Sciatic nerve (tissue), 2 donors: Measurements from ENCODE around the gene IBTK. TPM values are rescaled to one million over a fixed set of nuclear protein-coding genes. Genes with fewer than 3 reads are reported as not detected.
"Not testable (repeated sequence)": the region's sequence is repeated elsewhere in the genome, so short reads cannot be mapped to it uniquely, and the experiment has no call there.

Experiments used
- ATAC-seq: fragments of 200-7000 bp; cut with Tn5 transposase; one replicate; pipeline ENCODE4 v1.9.1; 2020; ENCODE audit warnings: mild to moderate bottlenecking, moderate library complexity
- DNase-seq: peaks from one replicate; pipeline ENCODE4 v3.0.0-alpha.2; 2020; ENCODE audit warnings: low spot score
- intact Hi-C: fragments of 100-400 bp; cut with DNase I; formaldehyde crosslinking; loops from one replicate; pipeline ENCODE4 v1.14.2; 2022
- total RNA-seq: library from RNA; stranded (reverse); fragmentation: NEBNext Ultra II Directional; extraction: Animal tissue kit (Norgen Biotek cat#: 25700); gene quantifications from one replicate; pipeline ENCODE4 v1.2.1, GENCODE V29; 2021
- donor health status: DM: no; HTN: no; CAD: no.
- donor health status: DM: no; HTN: no; CAD: no.

The IBTK gene, protein sequence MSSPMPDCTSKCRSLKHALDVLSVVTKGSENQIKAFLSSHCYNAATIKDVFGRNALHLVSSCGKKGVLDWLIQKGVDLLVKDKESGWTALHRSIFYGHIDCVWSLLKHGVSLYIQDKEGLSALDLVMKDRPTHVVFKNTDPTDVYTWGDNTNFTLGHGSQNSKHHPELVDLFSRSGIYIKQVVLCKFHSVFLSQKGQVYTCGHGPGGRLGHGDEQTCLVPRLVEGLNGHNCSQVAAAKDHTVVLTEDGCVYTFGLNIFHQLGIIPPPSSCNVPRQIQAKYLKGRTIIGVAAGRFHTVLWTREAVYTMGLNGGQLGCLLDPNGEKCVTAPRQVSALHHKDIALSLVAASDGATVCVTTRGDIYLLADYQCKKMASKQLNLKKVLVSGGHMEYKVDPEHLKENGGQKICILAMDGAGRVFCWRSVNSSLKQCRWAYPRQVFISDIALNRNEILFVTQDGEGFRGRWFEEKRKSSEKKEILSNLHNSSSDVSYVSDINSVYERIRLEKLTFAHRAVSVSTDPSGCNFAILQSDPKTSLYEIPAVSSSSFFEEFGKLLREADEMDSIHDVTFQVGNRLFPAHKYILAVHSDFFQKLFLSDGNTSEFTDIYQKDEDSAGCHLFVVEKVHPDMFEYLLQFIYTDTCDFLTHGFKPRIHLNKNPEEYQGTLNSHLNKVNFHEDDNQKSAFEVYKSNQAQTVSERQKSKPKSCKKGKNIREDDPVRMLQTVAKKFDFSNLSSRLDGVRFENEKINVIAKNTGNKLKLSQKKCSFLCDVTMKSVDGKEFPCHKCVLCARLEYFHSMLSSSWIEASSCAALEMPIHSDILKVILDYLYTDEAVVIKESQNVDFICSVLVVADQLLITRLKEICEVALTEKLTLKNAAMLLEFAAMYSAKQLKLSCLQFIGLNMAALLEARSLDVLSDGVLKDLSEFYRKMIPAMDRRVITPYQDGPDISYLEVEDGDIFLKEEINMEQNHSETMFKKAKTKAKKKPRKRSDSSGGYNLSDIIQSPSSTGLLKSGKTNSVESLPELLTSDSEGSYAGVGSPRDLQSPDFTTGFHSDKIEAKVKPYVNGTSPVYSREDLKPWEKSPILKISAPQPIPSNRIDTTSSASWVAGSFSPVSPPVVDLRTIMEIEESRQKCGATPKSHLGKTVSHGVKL (N-terminal part only)
- total RNA-seq, result 38.2 TPM

DNA sequence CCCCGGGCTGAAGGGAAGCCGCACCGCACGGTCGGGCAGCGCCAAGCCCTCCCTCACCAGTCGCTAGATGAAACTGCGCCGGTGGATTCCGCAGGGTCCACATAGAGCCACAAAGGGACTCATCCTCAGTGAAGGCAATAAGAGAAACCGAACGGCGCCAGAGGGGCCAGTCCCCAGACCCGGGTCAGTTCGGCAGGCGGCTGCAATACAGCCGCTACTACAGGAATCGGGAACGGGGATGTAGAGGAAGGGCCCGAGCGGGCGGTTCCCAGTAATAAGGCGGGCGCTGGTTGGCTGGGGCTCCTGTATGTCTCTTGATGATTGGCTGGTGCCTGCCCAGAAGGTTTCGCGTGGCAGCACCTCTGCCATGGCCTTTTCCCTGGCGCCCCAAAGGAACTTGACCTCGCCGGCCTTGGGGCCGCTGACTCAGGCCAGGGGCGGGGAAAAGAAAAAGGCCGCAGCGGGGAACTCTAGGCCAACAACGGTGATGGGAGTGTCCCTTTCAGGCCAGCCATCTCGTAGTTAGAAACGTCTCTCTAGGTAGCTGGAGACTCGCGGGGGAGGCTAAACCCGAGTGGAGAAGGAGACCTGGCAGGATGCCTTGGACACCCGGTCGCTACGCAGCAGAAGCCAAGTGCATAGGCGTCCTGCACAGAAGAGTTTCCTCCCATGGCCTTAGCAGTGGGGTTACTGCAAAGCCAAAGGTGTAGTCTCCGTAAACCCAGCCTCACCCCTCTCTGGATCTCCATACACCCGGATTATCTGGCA lies at the start of gene IBTK:
TSS of gene IBTK (minus strand) at position 240 of the 768 bp plus-strand sequence. CDS start 7,258 bp downstream, outside the sequence.
- intact Hi-C loops, result no loop called here
- ATAC-seq (peak; percentile 99), DNase-seq (peak; percentile 96)

DNA sequence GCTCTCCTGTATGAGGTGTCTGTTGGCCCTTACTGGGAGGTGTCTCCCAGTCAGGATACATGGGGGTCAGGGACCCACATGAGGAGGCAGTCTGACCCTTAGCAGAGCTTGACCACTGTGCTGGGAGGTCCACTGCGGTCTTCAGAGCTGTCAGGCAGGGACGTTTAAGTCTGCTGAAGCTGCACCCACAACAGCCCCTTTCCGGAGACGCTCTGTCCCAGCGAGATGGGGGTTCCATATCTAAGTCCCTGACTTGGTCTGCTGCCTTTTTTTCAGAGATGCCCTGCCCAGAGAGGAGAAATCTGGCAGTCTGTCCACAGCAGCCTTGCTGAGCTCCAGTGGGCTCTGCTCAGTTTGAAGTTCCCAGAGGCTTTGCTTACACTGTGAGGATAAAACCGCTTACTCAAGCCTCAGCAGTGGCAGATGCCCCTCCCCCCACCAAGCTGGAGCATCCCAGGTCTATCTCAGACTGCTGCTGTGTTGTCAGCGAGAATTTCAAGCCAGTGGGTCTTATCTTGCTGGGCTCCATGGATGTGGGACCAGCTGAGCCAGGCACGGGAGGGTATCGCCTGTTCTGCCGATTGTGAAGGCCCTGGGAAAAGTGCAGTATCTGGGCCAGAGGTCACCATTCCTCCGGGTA lies 36.3 kb upstream of the IBTK start:
- ATAC-seq, result no peak

DNA sequence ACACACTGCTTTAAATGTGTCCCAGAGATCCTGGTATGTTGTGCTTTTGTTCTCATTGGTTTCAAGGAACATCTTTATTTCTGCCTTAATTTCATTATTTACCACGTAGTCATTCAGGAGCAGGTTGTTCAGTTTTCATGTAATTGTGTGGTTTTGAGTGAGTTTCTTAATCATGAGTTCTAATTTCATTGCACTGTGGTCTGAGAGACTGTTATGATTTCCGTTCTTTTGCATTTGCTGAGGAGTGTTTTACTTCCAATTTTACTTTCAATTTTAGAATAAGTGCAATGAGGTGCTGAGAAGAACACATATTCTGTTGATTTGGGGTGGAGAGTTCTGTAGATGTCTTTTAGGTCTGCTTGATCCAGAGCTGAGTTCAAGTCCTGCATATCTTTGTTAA lies 34.0 kb upstream of the IBTK start:
- intact Hi-C loops, ATAC-seq, DNase-seq: not testable (repeated sequence)

More for the DNA sequence above, 36.3 kb upstream of the IBTK start:
- intact Hi-C loops, result no loop called here
- no peak for DNase-seq

DNA sequence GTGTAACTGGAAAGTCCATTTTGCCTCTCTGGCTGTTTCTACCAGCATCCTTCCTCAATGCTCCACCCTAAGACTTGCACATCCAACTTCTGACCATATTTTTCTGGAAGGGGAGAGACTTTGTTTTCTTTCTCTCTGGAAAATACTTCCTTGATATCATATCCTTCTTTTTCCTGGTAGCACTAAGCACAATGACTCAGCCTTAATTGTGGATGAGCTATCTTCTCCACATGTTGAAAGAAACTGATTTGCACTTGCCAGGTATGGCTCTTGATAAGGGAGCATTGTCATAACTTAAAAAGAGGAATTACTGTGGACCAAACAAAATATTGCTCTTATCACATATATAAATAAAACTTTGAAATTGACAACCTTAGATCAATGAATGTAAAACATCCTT lies 30.1 kb upstream of the IBTK start:
- no peak for ATAC-seq
- intact Hi-C loops, result no loop called here
- DNase-seq, result no peak

DNA sequence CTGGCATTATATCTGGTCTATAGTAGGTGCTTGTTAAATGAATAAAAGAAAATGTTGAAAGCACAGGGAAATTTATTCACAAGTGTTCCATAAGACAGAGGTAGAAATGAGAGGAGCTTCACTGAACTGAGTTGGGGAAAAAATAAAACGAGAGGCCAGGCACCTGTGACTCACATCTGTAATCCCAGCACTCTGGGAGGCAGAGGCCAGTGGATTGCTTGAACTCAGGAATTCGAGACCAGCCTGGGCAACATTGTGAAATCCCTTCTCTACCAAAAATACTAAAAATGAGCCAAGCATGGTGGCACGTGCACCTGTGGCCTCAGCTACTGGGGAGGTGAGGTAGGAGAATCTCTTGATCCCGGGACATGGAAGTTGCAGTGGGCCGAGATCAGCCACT lies 28.1 kb upstream of the IBTK start:
- intact Hi-C loops, result no loop called here
- ATAC-seq, result no peak
- DNase-seq, result no peak

DNA sequence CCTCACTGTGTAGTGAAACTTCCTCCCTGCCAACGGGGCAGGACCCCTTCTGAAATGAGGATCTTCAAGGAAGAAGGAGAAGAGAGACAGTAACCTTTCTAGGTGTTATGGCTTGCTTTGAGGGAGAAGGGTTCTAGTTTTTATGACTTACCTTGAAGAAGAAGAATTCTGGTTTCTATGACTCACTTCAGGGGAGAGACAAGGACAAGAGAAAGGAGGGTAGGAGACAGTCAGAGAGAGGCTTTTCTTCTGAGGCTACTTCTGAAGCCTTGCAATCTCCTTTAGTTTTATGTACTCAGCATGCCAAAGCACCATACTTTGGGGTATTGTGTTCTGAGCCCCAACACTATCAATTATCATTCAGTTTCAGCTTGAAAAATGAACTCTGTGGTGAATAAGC lies 25.8 kb upstream of the IBTK start:
- ATAC-seq (no peak), DNase-seq (no peak)
- intact Hi-C loops, result no loop called here

DNA sequence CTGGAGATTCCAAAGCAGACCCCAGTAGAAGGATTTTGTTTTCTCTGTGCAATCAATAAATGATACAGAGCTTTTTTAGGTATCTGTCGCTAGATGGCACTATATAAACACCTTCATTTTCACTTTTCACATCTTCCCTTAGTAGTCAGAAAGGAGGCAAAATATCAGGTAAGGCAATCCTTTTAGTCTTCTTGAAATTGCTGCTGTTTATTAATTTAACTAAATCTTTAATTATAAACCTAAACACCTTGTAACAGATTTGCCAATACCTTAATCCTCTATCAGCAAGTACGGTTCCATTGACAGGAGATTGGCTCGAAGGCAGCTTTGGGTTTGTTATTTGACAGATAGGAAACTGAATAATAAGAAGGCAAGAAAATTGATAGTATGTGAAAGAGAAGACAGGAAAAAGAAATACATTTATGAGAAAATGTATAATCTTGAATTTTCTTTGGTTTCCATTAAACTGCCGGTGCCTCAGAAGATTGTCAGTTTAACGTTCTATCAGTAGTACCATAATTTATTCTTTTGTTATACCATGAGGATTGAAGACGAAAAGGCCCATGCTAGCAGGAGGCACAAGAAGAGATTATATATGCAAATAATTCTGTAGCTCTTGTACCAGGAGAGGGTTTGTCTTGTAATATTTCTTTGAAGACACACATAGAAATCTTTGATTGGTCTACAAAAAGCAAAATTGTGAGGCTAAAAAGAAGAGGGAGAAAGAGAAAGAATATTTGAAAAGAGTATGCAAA lies 23.5 kb upstream of the IBTK start:
- DNase-seq (no peak), ATAC-seq (no peak)
- intact Hi-C loops, result no loop called here

DNA sequence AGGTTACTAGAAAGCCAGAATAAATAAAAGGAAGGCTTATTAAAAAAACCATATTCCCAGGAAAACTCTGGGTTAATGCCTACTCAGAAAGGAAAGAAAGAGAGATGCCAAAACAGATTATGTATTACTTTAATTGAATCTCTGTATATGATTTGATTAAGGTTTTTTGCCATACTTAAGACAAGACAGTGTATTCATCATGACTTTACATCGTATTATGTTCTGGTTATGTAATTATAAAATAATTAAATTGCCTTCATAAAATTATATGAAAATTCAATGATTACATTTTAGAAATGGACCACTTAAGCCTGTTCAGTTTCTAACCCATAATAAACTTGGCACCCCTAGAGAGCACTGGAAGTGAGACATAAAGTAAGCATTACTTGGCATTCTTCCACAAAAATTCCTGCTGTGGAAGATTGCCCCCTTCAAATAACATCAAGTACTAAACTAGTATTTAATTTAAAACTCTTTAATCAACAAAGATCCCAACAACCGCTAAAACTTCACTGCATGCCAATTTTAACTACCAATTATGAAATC lies 20.8 kb upstream of the IBTK start:
- intact Hi-C loops, result loop anchor here (10.0 kb wide), 1 partner anchor 786 kb away; no protein-coding TSS in a partner anchor
- no peak for ATAC-seq

DNA sequence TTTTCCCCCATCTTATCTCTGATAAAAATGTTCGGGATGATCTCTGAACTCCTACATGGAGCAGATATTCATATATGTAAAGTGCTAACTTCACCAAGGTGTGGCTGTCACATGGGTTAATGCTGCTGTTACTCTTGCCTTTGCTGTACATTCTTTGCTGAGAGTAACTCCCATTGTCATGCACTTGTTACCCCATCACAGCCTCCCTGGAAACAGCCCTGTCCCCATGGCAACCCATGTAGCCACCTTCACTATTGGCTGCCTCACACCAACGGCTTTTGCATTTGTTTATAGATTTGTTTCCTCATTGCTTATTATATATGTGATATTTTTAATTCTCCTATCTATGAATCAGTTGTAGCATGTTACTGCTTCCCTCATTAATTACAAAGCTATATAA lies 17.3 kb upstream of the IBTK start:
- ATAC-seq, result no peak
- intact Hi-C loops, result loop anchor here (10.0 kb wide), 1 partner anchor 790 kb away; no protein-coding TSS in a partner anchor
- no peak for DNase-seq

More for the DNA sequence above, 20.8 kb upstream of the IBTK start:
- DNase-seq, result no peak

DNA sequence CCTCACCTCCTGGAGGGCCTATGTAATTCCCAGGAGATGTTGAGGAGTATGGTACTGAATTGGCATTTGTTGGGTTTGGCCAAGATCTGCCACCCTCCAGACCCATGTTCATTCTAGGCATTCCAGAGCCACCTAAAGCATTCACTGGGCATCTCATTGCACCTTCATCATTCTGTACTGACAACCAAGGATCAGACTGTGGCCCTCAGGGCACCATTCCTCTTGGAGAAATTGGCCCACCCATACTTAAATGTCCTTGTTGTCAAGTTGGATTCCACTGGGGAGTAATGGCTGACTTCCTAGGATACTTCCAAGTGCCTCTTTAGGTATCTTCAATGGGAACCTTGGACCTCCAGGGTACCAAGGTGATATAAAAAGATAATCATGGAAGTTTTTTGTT lies 16.8 kb upstream of the IBTK start:
- intact Hi-C loops, result loop anchor here (10.0 kb wide), 1 partner anchor 790 kb away; no protein-coding TSS in a partner anchor
- ATAC-seq (no peak), DNase-seq (no peak)

DNA sequence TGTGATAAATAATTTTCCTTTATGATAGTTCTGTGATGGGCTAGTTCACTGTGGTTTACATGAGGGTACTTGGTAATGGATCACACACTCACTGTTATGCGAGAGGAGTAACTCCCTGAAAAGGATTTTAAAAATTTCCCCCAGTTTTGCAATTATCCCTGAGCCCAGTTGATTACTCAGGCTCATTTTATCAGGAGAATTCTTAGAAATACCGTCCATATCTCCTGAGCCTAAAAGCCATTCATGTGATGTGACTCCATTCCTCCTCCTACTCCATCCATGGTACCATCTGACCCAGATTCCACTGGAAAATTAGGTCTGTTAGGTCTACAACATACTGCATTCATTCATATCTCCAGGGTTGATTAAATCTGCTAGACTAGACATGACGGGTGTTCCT lies 16.4 kb upstream of the IBTK start:
- DNase-seq, result no peak
- ATAC-seq, result no peak
- intact Hi-C loops, result loop anchor here (10.0 kb wide), 1 partner anchor 791 kb away; no protein-coding TSS in a partner anchor

DNA sequence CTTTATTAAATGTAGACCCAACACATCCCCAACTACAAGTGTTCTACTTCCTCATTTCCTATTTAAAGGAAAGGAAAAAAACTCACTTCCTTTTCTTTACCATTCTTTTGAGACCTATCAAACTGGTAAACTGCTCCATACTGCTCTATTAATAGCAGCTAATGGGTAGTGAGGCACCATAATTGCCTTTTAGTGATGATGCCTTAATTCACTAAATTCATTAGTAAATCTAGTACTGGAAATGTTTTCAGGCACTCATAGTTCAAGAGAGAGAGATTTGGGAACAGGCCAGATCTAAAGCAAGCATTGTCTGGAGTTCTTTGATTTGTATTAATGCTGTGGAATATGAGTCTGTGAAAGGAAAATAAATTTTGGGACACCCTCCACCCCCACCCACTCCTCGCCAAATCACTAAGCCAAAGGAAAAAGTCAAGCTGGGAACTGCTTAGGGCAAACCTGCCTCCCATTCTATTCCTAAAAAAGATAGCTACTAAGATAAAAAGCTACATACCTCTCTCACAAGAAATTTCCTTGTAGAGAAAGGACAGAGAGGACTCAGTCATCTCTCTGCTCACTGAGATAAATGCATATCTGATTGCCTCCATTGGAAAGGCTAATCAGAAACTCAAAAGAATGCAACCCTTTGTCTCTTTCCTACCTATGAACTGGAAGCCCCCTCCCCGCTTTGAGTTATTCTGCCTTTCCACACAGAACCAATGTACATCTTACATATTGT lies 13.6 kb upstream of the IBTK start:
- DNase-seq (no peak), ATAC-seq (no peak)
- intact Hi-C loops, result loop anchor here (10.0 kb wide), 1 partner anchor 794 kb away; no protein-coding TSS in a partner anchor

DNA sequence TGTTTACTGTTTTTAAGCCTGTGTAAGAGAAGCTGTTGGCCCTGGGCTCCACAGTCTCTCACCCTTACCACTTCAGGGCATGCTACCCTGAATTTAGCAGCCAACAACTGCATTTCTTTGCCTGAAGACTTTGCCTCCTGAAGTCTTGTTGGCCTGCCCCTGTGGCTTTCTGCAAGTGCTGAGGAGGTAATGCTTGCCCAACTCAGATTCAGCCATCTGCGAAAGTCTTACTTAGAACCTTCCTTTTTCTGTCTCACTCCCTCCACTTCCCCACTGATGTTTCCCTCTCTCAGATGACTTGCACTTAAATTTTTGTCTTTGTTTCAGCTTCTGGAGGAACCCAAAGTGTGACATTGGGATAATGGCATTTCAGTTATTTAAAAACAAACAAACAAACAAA lies 11.8 kb upstream of the IBTK start:
- DNase-seq, result no peak
- intact Hi-C loops, result no loop called here
- ATAC-seq, result no peak

DNA sequence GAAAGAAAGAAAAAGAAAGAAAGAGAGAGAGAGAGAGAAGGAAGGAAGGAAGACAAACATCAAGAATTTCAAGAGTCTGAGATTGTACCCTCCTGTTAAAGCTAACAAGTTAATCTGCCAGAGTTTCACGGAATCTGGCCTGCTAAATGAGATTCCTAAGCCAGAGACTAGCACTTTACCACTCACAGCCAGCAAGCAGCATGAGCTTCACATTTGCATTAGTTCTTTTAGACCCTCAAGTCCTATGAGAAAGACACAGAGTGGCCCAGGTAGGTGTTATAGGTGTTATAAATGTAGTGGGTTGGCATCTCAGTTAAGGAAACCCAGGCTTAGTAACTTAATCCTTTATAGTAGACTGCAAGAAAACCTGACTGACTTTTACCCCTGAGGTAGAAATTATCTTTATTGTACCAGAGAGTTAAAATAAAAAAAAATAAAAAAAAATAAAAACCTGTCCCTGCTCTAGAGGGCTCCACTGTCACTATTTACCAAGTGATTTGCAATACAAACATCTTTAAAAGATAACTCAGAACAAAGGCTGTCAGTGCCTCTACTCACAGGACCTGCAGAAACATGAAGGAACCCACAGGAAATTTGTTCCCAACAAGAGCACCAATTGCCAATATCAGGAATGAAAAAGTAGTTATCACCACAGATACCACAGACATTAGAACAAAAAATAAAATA lies 9.7 kb upstream of the IBTK start:
- DNase-seq, result no peak
- intact Hi-C loops, result no loop called here
- ATAC-seq, result no peak

DNA sequence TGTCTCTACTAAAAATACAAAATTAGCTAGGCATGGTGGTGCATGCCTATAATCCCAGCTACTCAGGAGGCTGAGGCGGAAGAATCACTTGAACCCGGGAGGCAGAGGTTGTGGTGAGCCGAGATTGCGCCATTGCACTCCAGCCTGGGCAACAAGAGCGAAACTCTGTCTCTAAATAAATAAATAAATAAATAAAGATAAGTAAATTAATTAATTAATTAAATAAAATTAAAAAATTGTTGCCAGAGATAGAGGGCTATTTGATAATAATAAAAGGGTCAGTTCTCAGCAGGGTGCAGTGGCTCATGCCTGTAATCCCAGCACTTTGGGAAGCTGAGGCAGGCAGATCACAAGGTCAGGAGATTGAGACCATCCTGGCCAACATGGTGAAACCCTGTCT lies 7.2 kb upstream of the IBTK start:
- intact Hi-C loops, DNase-seq, ATAC-seq: not testable (repeated sequence)

DNA sequence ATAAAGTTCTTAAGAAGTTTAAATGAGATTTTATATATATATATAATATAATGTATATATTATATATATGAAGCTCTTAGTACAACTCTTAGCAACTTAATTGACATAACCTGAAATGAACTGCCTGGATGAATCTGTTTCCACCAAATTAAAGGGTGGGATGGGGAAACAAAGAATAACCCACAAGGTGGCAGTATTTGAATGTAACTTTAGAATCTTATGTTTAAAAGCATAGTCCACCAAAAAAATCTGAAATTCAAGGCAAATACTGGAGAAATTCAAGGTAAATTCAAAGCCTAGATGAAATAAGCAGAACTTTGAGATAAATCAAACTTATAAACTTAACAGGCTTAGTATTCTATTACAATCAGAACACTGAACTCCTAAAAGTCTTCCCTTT lies 4.4 kb upstream of the IBTK start:
- intact Hi-C loops, result no loop called here
- DNase-seq (no peak), ATAC-seq (no peak)
